Calu3 (cell line): ENCODE measurements around the gene LRRC38. TPM values are rescaled to one million over a fixed set of nuclear protein-coding genes. Genes with fewer than 3 reads are reported as not detected.

Experiments used
- BruUV-seq: library from RNA; stranded (reverse); fragments of 400-500 nt; replicated peaks from 2 replicates; lab custom pipeline; 2021; lab: Mats Ljungman, UMichigan
- CTCF ChIA-PET: fragments of 300-600 bp; sonication (Branson Sonifier 250); formaldehyde crosslinking; loops from one replicate; lab custom pipeline; 2022; ENCODE audit warnings: antibody characterized with exemption; lab: Charles Lee
- DNase-seq: peaks from one replicate; pipeline ENCODE4 v3.0.0; 2022
- H3K27ac Mint-ChIP-seq: one replicate; pipeline ENCODE4 v1.8.0; 2022; ENCODE audit warnings: mixed read lengths; ENCODE audit not compliant: unreplicated experiment
- H3K27me3 Mint-ChIP-seq: one replicate; pipeline ENCODE4 v1.8.0; 2022; ENCODE audit warnings: mixed read lengths; ENCODE audit not compliant: unreplicated experiment
- H3K36me3 Mint-ChIP-seq: one replicate; pipeline ENCODE4 v1.8.0; 2022; ENCODE audit warnings: mild to moderate bottlenecking, moderate library complexity, mixed read lengths; ENCODE audit not compliant: insufficient read depth, unreplicated experiment
- H3K4me1 Mint-ChIP-seq: one replicate; pipeline ENCODE4 v1.8.0; 2022; ENCODE audit warnings: mild to moderate bottlenecking, low read depth, mixed read lengths; ENCODE audit not compliant: unreplicated experiment
- H3K4me3 Mint-ChIP-seq: one replicate; pipeline ENCODE4 v1.8.0; 2022; ENCODE audit warnings: mild to moderate bottlenecking, low read depth, moderate library complexity, mixed read lengths; ENCODE audit not compliant: unreplicated experiment
- H3K9me3 Mint-ChIP-seq: one replicate; pipeline ENCODE4 v1.8.0; 2022; ENCODE audit warnings: low read depth, mixed read lengths; ENCODE audit not compliant: unreplicated experiment
- CTCF ChIP-seq: fragments of 200-600 bp; IDR thresholded peaks from one replicate; pipeline ENCODE4 v1.8.0; 2022; ENCODE audit warnings: antibody characterized with exemption; ENCODE audit not compliant: unreplicated experiment
- intact Hi-C: fragments of 100-400 bp; cut with micrococcal nuclease; formaldehyde crosslinking; loops from one replicate; pipeline ENCODE4 v1.10.0; 2022; ENCODE audit not compliant: unreplicated experiment
- total RNA-seq: library from RNA; stranded (reverse); gene quantifications from 2 replicates; pipeline ENCODE4 v1.2.3, GENCODE V29; 2022

LRRC38 gene
- total RNA-seq, 1 experiment from 2014 or later, result not detected

DNA sequence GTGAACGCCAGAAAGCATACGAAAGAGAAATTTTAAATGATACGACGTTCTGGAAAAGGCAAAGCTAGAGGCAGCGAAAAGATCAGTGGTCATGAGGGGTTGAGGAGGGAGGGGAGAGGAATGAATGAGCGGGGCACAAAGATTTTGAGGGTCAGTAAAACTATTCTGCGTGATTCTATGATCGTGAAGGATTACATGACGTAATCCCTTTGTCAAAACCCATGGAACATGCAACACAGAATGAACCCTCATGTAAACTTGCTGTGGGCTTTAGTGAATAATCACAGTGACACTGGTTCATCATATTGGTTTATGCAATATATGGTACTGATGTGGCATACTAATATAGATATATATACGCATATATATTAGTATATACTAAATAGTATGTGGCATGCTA, 13.0 kb downstream of the LRRC38 start:
- CTCF ChIA-PET, result no interaction called here
- no peak for DNase-seq

DNA sequence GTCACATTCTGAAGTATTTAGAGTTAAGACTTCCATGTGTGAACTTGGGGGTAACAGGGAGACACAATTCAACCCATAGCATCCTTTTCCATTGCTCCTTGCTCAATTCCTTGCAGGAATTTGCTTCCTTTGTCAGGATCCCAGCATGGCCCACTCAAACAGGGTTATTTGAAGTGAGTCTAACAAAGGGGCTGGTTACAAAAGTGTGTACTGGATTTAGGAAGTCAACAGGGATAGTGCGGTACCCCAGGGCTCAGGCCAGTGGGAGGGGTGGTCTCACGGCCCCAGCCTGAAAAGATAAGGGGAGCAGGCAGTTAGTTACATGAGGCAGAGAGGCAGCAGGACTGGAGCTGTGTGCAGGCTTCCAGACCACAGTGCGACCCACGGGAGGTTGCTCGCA, 14.4 kb downstream of the LRRC38 start:
- no peaks in the 10 kb centered on the region for H3K27me3 Mint-ChIP-seq
- no peak for DNase-seq

More for the DNA sequence above, 13.0 kb downstream of the LRRC38 start:
- Mint-ChIP-seq H3K4me1 (no peaks in the 10 kb centered on the region), H3K9me3 (peaks cover 17% of the 10 kb centered on the region), H3K27me3 (no peaks in the 10 kb centered on the region), H3K36me3 (no peaks in the 10 kb centered on the region), H3K4me3 (no peak overlapping the region), H3K27ac (no peak overlapping the region)
- TF ChIP-seq CTCF, result no peak
- intact Hi-C loops, result no loop called here
- BruUV-seq, result no TSS peak

DNA sequence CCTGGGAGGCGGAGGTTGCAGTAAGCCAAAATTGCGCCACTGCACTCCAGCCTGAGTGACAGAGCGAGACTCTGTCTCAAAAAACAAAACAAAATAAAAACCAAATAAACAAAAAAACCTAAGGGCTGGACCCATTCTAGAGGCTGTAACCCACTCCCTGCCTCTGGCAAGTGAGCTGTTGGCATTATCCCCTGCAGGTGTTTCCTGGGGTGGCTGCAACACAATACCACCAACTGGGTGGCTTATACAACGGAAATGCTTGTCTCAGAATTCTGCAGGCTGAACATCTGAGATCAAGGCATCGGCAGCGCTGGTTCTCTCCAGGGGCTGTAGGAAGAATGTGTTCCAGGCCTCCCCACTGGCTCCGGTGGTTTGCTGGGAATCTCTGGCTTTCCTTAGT, 15.2 kb downstream of the LRRC38 start:
- TF ChIP-seq CTCF, result no peak

More for the DNA sequence above, 14.4 kb downstream of the LRRC38 start:
- BruUV-seq, result no TSS peak
- Mint-ChIP-seq H3K27ac (no peak overlapping the region), H3K4me1 (no peaks in the 10 kb centered on the region), H3K9me3 (peaks cover 17% of the 10 kb centered on the region), H3K36me3 (no peaks in the 10 kb centered on the region), H3K4me3 (no peak overlapping the region)
- intact Hi-C loops, result no loop called here
- CTCF ChIA-PET, result no interaction called here
- no peak for TF ChIP-seq CTCF

GRCh38 chr1:13495186-13495585, 18.6 kb downstream of the LRRC38 start:
- Mint-ChIP-seq H3K27ac (no peak overlapping the region), H3K27me3 (no peaks in the 10 kb centered on the region), H3K4me1 (no peaks in the 10 kb centered on the region), H3K36me3 (no peaks in the 10 kb centered on the region), H3K9me3 (peaks cover 15% of the 10 kb centered on the region), H3K4me3 (no peak overlapping the region)
- no TSS peak for BruUV-seq
- CTCF ChIA-PET, result no interaction called here
- intact Hi-C loops, result no loop called here
- no peak for TF ChIP-seq CTCF
- DNase-seq, result no peak

More for the DNA sequence above, 15.2 kb downstream of the LRRC38 start:
- H3K4me3 Mint-ChIP-seq, result no peak overlapping the region
- H3K4me1 Mint-ChIP-seq, result no peaks in the 10 kb centered on the region
- no peak overlapping the region for H3K27ac Mint-ChIP-seq
- no peaks in the 10 kb centered on the region for H3K36me3 Mint-ChIP-seq
- BruUV-seq, result no TSS peak
- intact Hi-C loops, result no loop called here
- CTCF ChIA-PET, result no interaction called here
- no peaks in the 10 kb centered on the region for H3K27me3 Mint-ChIP-seq
- no peak for DNase-seq
- H3K9me3 Mint-ChIP-seq, result peaks cover 17% of the 10 kb centered on the region
